Stimulated activated CD8-positive, alpha-beta memory T cell treated with anti-CD3 and anti-CD28 coated beads, Interleukin-7, amount 100 ng/mL, for 24 hours (primary cell): ENCODE results near the gene DPP8.

Experiments used
- DNase-seq: peaks from one replicate; pipeline ENCODE4 v3.0.0-alpha.2; 2020; ENCODE audit warnings: low read depth

DPP8 gene

DNA sequence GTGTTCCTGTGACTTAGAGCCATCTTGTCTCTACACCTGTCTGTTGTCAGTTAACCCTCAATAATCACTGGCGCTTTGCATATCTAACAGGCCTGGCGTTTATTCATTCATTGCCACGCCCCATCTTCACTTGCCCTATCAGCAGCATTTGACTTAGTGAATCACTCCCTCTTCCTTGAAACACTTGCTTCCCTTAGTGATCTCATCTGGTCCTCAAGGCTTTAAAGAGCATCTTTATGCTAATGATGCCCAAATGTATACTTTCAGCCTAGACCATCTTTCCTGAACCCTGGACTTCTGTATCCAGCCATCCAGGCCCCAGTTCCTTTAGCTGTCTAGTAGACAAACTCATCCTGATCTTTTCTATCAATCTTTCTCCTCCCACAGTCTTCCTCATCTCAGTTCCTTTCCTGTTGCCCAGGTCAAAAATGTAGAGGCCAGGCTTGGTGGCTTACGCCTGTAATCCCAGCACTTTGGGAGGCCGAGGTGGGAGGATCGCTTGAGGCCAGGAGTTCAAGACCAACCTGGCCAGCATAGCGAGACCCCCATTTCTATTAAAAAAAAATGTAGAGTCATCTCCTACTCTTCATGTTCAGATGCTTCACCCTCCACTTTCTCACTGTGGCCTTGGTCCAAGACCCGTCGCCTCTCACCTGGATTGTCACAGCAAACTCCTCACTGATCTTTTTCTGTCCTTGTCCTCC lies 93.4 kb downstream of the DPP8 start:
- DNase-seq: no peak

DNA sequence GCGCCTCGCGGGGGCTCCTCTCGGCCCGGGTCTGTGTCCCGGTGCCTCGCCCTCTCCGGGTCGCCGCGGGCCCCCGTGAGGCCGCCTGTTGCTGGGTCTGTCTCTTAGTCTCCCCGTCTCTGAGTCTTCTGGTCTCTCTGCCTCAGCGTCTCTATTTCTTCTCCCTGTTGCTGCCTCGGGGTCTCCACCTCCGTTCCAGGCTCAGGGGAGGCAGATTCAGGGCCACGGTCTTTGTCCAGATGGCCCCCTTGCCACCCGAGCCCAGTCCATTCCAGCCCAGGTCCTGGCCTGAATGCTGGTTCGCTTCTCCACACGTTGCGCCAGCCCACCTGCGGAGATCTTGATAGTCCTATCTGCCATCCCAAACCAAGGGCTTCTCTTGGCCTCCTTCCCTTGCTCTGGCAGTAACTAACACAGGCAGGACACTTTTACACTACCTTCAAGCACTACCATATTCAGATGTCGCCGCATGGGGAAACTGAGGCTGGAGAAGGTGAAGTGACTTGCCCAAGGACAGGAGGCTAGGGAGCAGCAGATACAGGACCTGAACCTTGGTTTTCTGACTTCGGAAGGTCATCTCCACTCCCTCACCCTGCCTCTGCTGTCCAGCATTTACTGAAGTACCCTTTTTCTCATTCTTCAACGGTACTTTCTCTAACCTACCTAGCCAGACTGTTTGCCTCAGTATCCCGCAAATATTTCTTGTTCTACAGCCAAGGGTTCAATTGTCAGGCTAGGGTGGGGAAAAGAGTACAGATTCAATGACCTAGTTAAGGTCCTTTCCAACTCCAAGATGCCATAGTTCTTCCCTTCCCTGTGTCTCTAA lies 94.1 kb downstream of the DPP8 start:
- no peak for DNase-seq

DNA sequence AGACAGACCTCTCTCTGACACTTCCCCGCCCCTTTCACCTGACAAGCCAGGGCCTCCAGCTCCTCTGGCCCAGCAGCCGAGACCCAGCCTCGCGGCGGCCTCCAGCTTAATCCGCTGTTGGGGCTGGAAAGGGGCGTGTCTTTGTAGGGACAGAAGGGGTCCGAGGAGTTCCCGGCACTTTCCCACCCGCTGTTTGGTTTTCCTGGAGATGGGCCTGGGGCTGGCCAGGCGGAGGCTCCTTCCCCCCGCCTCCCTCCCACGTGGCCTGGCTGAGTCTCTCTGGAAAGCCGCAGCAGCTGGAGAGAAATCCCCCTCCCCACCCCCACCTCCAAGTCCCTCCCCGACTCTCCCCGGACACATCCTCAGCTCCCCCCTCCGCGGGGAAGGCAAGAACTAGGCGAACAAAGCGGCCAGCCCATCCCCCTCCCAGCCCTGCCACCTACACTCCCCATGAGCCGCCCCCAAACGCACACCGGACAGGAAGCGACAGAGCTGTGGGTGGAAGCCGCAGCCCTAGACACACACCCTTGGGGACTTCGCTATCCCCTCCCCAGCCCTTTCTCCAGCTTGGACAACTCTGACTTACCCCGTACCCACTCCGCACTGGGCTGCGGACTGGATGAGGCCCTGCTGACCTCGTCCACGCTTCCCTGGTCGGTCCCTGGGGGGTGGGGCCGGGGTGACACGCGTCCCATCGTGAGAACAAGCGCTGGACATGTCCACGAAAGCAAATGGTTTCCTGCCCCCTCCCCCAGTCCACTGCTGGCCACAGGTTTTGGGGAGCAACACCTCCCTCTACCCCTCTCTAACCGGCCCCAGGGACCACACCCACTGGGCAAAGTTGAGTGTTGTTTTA lies 95.9 kb downstream of the DPP8 start:
- no peak for DNase-seq

DNA sequence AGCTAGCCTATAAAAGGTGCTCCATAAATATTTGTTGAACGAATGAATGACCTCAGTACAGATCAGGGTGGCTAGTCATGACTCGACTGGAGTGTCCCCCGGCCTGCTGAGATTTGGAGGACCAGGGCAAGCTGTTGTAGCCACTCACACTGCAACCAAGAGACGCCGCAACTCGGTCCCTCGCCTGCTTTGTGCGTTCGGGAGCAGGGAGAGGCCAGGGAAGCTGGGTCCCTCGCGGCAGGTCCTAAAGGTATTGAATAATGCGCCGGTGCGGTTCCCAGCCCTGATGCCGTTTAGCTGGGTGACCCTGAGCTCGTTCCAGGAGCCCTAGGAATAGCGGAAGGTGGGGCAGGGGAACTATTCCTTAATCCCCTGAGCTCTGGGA lies 96.5 kb downstream of the DPP8 start:
- no peak for DNase-seq

DNA sequence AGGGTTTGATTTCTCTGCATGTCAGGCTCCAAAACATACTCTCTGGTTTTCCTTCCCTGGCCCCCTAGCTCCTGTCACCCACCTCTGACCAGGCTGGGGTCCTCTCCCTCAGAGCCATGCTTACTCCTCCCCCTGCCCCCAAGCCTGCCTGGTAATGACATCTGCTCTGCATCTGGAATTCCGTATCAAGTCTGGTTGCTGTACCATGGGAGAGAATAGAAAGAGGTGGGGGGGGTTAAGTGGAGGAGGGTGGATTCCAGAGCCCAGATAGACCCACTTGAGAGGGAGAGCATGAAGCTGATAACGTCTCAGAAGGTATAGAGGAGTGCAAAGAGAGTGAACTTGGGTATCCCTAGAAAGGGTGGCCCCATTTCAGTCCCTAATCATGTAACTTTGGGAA lies 98.9 kb downstream of the DPP8 start:
- DNase-seq: no peak

DNA sequence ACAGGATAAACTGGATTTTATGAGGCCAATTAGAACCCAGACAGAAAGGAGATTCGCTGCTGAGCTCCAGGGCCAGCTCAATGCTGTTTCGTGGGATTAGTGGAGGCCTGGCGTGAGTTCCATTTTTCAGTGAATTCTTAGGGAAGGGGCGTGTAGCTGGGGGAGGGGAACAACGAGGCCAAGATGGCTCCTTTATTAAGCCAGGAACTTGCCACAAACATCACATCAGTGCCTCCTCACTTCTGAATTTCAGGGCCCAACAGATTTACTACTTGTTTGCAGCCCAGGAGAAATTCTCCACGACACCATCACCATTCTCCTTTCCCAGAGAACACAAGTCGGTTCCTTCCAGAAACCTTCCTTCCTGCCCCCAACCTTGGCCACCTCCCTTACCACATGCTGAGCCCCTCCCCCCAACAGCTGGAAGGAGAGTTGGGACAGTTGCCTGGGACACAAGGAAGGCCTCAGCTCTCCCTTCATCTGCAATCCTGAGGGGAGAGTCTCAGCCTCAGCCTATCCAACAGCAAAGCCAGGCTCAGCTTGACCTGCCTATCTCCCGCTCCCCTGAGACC lies 100.6 kb downstream of the DPP8 start:
- no peak for DNase-seq

DNA sequence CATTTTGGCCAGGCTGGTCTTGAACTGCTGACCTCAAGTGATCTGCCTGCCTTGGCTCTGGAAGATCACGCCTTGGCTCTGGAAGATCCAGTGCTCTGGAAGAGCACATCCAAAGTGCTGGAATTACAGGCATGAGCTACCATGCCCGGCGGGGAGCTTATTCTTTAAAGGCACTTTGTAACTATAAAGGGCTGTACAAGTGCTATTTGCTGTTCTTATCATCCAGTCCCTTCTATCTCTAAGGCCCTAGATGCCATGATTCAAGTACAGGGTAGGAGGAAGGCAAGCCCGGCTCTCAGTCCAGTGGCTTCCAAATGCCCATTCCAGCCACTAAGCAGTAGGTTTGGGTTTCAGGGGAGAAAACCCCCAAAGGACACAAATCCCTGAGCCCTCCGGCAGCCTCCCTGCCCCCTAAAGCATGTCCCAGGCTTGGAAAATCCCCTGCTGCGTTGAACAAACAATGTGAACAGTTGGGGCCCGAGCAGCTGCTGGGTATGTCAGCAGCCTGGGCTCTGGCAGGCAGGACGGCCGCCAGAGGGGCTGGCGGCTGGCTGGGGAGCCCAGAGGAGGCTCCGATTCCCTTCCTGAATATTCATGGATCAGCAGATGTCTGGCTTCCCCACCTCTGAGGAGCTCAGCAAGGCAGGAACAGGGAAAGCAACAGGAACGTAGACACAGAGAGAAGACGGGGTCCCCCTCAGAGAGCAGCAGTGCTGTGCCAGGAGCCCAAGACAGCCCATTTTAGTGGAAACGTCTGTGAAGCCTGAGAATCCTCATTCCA lies 102.5 kb downstream of the DPP8 start:
- no peak for DNase-seq

DNA sequence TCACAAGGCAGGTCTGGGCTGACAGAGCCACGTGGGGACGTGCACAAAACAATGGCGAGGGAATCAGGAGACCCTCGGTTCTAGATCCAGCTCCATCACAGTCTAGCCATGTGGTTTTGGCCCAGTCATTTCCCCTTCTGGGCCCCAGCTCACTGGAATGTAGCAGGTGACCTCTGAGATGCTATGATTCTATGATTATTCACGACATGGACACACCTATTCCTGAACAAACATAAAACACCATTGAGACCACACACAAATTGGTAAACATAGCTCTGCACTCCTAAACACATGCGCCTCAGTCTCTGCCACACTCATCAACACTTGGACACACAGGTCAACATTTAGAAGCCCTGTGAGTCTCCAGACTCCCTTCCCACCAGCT lies 103.7 kb downstream of the DPP8 start:
- no peak for DNase-seq

DNA sequence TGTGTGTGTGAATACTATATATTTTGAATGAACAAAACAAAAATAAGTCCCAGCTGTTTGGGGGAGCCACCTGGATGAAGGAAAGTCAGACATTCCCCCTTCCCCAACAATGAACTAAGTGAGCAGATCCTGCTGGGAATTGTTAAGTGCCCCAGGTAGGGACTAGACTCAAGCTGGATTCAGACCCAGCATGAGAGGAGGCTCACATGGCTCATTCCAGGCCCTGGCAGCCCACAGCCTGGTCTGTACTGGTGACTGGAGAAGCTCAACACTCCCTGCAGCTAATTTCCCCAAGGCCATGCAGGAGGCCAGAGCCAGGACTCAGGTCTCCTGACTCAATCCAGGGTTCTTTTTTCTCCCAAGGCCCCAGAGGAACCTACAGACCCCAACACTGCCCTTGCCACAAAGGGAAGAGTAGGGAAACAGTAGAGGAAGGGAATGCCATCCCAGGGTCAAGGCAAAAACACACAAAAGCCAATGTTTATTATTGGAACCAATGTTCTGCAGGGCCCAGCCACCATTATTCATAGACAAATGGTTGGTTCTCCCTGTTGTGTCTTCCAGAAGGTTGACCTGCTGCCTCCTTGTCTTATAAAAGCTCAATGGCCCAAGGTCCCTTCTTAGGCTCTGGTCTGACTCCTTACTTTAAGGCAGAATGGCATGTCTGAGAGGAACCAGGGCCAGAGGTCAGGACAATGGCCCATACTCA lies 104.3 kb downstream of the DPP8 start:
- no peak for DNase-seq

DNA sequence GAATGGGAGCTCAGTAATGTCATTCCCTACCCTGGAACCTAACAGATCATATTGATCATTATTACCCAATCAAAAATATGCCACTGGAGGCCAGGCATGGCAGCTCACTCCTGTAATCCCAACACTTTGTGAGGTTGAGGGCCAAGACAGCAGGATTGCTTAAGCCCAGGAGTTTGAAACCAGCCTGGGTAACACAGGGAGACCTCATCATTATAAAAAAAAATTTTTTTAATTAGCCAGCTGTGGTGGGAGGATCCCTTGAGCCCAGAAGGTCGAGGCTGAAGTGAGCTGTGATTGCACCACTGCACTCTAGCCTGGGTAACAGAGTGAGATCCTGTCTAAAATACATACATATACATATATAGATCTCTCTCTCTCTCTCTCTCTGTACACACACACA lies 104.9 kb downstream of the DPP8 start:
- DNase-seq: no peak

DNA sequence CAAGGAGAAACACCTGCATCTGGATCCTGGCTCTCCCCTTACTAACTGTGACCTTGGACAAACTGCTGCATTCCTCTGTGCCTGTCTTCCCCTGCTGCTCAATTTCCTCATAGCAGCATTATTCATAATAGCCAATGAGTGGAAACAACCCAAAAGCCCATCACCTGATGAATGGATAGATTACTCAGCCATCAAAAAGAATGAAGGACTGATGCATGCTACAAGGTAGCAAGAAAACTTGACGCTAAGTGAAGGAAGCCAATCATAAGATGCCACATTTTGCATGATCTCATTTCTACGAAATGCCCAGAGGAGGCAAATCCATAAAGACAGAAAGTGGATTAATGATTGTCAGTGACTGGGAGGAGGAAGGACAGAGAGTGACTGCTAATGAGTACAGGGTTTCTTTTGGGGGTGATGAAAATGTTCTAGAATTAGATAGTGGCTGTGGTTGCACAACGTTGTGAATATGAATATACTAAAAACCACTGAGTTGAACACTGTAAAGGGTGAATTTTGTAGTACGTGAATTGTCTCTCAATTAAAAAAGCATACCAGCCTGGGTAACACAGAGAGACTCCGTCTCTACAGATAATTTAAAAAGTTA lies 105.9 kb downstream of the DPP8 start:
- DNase-seq: no peak

DNA sequence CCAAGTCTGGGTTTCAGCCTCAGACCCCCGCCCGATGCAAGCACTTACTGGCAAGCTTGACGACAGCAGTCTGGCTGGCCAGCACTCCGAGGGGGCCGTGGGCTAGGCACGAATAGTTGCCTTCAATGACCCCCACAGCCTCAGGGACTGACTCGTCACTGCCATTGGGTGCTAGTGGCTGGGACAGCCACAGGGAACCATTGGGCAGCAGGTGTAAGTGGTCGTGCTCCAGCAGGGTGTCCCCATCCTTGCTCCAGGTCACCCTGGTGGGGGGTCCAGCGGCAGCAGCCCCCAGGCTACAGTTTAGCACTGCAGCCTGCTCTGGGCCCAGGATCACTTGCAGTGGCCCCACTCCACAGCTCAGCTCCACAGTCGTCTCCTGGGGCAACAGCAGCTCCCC lies 106.5 kb downstream of the DPP8 start:
- DNase-seq: no peak

DNA sequence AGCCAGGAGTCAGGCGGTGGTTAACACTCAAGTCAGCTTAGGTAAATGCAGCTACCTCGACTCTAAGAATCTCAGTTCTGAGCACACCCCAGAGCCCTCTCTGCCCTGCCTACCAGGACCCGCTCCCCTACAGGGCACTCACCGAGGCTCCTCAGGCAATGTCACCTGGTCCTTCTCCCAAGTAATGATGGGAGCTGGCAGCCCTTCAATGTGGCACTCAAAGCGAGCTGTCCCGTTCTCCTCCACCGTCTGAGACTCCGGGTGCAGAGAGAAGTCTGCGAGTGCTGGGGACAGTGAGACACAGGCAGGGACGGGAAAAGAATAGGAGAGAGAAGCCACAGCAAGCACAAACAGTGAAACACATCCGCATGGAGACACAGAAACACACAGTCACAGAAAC lies 107.5 kb downstream of the DPP8 start:
- DNase-seq: no peak

DNA sequence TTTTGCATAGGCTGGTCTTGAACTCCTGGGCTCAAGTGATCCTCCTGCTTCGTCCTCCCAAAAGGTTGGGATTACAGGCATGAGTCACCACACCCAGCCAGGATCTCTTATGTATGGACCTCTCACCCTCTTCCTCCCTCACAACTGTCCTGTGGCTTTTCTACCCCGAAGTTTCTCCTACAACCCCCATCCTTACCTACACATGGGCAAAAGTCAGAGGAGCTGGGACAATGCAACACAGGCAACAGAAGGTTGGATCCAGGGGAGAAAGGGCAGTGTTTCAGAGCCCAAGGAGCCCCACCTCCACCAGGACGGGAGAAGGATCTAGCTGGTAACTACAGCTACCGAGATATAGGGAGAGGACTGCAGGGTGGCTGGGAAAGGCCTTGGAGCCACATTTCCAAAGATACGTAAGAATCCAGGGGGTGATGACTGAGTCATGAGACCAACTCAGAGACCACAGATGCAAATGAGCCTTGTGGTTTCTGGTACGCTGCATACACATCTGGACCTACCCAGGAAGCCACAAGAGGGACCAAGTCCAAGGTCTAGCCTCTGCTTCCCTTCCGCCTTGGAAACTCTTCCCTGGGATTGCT lies 108.4 kb downstream of the DPP8 start:
- DNase-seq: no peak

DNA sequence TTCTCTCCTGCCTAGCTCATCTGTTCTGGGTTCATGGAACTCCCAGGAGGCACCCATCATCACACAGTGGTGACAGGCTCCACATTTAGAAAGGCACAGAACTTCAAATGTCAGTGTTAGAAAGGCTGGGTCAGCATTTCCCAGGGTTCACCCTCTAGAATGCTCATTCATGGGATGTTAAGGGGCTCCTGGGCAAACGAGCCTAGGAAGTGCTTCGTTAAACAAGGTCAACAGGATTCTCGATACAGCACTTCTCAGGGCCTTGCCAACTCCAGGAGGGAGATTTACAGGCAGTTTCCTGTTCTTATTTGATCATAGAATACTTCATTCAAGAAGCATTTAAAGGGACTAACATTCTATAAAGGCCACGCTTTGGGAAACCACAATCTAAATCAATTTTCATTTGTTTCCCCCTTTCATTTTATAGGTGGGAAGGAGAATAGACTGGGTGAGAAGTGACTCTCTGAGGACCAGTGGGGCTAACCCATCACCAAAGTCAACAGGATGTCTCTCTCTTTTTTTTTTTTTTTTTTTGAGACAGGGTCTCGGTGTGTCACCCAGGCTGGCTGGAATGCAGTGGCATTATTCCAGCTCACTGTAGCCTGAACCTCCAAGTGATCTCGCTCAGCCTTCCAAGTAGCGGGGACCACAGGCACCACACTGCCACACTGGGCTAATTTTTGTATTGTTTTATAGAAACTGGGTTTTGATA lies 109.0 kb downstream of the DPP8 start:
- DNase-seq: no peak

DNA sequence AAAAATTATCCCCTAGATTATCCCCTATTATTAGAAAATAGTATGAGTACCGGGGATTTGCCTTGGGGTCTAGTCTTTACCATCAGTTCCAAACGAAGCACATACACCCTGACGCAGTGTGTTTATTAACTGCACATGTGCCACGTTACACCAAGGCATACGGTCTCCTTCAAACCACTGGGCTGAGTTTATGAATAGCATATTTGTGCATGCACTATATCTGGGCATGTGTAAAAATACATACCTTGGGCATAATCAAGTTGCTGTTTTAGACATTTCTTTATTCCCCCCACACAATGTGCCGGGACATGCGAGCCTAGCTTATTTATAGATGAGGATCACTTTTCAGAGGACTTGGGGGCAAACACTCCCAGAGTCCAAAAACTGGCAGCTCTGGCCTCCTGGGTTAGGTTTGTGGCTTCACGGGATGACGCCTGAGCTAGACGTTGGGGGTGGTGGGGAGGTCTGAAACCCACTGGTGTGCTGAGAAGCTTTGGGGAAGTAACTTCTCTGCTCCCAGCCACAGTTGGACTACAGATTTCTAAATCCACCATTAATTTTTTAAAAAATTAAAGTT lies 111.0 kb downstream of the DPP8 start:
- DNase-seq: no peak

DNA sequence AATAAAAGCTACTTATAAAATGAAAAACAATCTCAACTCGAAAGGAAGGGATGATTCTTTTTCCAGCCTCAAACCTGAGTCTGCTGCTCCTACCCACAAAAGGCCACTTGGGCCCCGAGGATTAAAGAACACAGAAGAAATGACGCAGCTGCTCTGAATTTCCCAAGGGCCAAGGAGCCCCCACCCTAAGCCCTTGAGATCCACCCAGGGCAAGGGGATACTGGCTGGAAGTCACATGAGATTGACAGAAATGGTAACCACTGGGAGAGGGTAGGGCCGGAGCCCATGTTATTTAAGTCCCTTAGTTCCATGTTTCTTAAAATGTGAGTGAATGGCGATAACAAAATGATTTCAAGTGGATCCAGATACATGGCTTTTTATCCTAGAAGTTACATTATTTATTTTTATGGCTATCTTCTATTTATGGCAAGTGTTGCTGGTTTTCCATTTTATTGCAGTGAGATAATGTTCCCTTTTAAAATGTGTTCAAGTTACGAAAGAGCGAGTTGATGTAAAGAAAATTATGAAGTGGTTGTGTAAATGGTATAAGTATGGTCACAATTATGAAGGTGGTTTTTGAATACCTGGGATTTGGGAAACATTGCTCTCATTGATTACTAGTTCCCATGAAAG lies 111.6 kb downstream of the DPP8 start:
- DNase-seq: no peak

DNA sequence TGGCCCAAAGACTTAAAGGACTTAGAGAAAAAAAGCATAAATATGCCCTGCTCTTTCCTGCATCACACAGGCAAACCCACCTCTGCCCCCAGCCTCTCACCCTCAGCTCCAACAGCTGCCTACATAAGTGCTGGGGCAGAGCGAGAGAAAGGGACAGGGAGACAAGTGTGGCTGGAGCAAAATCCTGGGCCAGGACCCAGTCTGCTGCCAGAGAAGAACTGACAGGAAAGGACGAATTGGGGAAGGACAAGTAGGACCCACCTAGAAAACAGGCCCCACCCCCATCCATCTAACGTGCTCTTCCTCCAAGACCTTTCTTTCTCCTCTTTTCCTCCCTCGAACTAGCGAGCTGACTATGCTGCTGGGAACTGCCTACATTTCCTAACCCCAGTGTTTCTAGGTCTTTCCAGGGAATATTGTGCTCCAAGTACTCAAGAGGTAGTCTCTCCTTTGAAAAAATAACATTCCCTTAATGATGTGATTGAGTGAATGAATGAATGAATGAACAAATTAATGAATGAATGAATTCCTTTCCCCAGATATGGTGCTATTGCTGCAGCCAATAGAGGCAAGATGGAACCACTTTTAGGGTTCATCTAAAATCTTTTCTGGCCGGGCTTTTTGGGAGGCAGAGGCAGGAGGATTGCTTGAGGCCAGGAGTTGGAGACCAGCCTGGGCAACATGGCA lies 113.2 kb downstream of the DPP8 start:
- no peak for DNase-seq
